Panc1 (cell line): Measurements from ENCODE around the gene B4GALT5. TPM values are rescaled to one million over a fixed set of nuclear protein-coding genes. Genes with fewer than 3 reads are reported as not detected.
"Not testable (repeated sequence)": the region's sequence is repeated elsewhere in the genome, so short reads cannot be mapped to it uniquely, and the experiment has no call there.

Experiments
- ATAC-seq: fragments of 200-7000 bp; cut with Tn5 transposase; 2 replicates; pipeline ENCODE4 v1.9.1; 2020; ENCODE audit warnings: mild to moderate bottlenecking, moderate library complexity
- BruUV-seq: library from RNA; stranded (reverse); fragments of 400-500 nt; replicated peaks from 2 replicates; lab custom pipeline; 2021; lab: Mats Ljungman, UMichigan
- CTCF ChIA-PET: fragments of 300-600 bp; sonication (Branson Sonifier 250); formaldehyde crosslinking; loops from one replicate; lab custom pipeline; 2022; ENCODE audit warnings: antibody characterized with exemption; lab: Charles Lee
- POLR2A ChIA-PET: fragments of 300-600 bp; sonication (Branson Sonifier 250); formaldehyde crosslinking; loops from one replicate; lab custom pipeline; 2022; ENCODE audit warnings: antibody characterized with exemption; lab: Charles Lee
- DNase-seq: peaks from one replicate; pipeline ENCODE4 v3.0.0-alpha.2; 2010; ENCODE audit warnings: low read depth, low spot score
- H3K27ac ChIP-seq: 2 replicates; pipeline ENCODE4 v1.5.1; 2011; ENCODE audit warnings: mild to moderate bottlenecking, low read length, inconsistent platforms
- H3K27me3 ChIP-seq: fragments of 200-500 bp; sonication (Bioruptor generic); 2 replicates; pipeline ENCODE4 v1.6.0; 2014; ENCODE audit warnings: low read length, inconsistent platforms; ENCODE audit not compliant: control insufficient read depth, insufficient read depth
- H3K36me3 ChIP-seq: fragments of 200-500 bp; sonication (Bioruptor generic); 2 replicates; pipeline ENCODE4 v1.5.1; 2014; ENCODE audit warnings: inconsistent platforms, mild to moderate bottlenecking, low read length, moderate library complexity; ENCODE audit not compliant: control insufficient read depth, insufficient read depth
- H3K4me1 ChIP-seq: 2 replicates; pipeline ENCODE4 v1.5.1; 2011; ENCODE audit warnings: inconsistent platforms, mild to moderate bottlenecking, low read length, moderate library complexity; ENCODE audit not compliant: control insufficient read depth, insufficient read depth
- H3K4me3 ChIP-seq, 2 experiments: 2 replicates each; pipeline ENCODE4 v1.5.1; 2011 to 2012; ENCODE audit warnings: low read depth in 2 of 2, low read length in 2 of 2, mild to moderate bottlenecking in 2 of 2, inconsistent platforms in 1 of 2, moderate library complexity in 1 of 2
- H3K9me3 ChIP-seq: fragments of 200-500 bp; sonication (Bioruptor generic); 2 replicates; pipeline ENCODE4 v1.5.1; 2014; ENCODE audit warnings: low read depth, mild to moderate bottlenecking, inconsistent platforms, low read length, moderate library complexity; ENCODE audit not compliant: control insufficient read depth, insufficient read depth
- POLR2AphosphoS5 ChIP-seq: IDR thresholded peaks from 2 replicates; pipeline ENCODE4 v1.6.1; 2012; ENCODE audit warnings: mild to moderate bottlenecking, low read depth, low read length, moderate library complexity
- SIN3A ChIP-seq: IDR thresholded peaks from 2 replicates; pipeline ENCODE4 v1.6.1; 2012; ENCODE audit warnings: low read depth, mild to moderate bottlenecking, low read length, moderate library complexity, borderline replicate concordance; ENCODE audit not compliant: insufficient read depth
- TCF7L2 ChIP-seq: IDR thresholded peaks from 2 replicates; pipeline ENCODE4 v1.6.1; 2011; ENCODE audit warnings: mild to moderate bottlenecking, low read depth, low read length, inconsistent platforms
- in situ Hi-C: cut with HindIII; loops from 2 replicates; pipeline ENCODE4 v1.10.0; 2016; ENCODE audit warnings: low sequenced_read_pairs, low pct_unique_long_range_greater_than_20kb
- intact Hi-C: fragments of 100-400 bp; cut with micrococcal nuclease; formaldehyde crosslinking; loops from one replicate; pipeline ENCODE4 v1.10.0; 2022; ENCODE audit not compliant: unreplicated experiment
- total RNA-seq: library from RNA; stranded (reverse); gene quantifications from one replicate; pipeline ENCODE4 v1.2.1, GENCODE V29; 2021; ENCODE audit not compliant: unreplicated experiment
- TF ChIP-seq, protein P1 (sequence below): fragments of 450-650 bp; IDR thresholded peaks from 2 replicates; pipeline ENCODE4 v1.5.1; 2017; ENCODE audit warnings: mild to moderate bottlenecking
- TF ChIP-seq, protein P2 (sequence below), 2 experiments: IDR thresholded peaks; 2 replicates each; pipeline ENCODE4 v1.6.1; 2011 to 2012; ENCODE audit warnings: low read depth in 2 of 2, control low read depth in 1 of 2, low read length in 1 of 2, mild to moderate bottlenecking in 1 of 2, moderate library complexity in 1 of 2; ENCODE audit not compliant: insufficient read depth in 1 of 2

B4GALT5 gene
- total RNA-seq, 1 experiment from 2014 or later, result 40.0 TPM

DNA sequence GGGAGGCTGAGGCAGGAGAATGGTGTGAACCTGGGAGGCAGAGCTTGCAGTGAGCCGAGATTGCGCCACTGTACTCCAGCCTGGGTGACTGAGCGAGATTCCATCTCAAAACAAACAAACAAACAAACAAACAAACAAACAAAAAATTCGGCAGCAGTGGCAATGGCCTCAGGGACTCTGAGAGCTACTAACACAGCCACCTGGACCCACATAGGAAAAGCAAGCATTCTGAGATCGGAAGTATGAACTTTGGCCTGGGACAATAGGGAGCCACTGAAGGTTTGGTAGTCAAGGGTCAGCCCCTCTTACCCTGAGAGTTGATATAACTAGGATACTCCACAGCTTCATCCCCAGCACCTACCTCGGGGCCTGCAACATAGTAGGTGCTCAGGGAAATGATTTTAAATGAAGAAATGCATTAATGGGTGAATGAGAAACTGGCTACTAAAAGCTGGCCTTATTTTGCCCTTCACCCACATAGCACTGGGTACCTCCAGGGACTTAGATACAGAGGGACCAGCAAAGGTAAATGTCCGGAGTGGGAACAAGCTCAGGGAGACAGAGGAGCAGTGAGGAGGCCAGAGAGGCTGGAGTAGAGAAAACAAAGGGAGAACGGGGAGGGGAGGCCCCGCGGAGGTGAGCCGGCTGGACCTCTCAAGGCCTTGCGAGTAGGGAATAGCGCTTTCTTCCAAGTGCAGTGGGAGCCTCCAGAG is 99.2 kb downstream of the B4GALT5 start:
- no peaks in the 10 kb centered on the region for H3K36me3 ChIP-seq
- H3K9me3 ChIP-seq, result no peaks in the 10 kb centered on the region
- in situ Hi-C loops, result no loop called here
- peak overlapping the region; percentile 61 for H3K27ac ChIP-seq
- H3K4me3 ChIP-seq, result no peak overlapping the region
- no peaks in the 10 kb centered on the region for H3K27me3 ChIP-seq
- TF ChIP-seq POLR2AphosphoS5, result no peak
- no peak for TF ChIP-seq SIN3A
- no peak for TF ChIP-seq TCF7L2
- TF ChIP-seq, protein P1, sequence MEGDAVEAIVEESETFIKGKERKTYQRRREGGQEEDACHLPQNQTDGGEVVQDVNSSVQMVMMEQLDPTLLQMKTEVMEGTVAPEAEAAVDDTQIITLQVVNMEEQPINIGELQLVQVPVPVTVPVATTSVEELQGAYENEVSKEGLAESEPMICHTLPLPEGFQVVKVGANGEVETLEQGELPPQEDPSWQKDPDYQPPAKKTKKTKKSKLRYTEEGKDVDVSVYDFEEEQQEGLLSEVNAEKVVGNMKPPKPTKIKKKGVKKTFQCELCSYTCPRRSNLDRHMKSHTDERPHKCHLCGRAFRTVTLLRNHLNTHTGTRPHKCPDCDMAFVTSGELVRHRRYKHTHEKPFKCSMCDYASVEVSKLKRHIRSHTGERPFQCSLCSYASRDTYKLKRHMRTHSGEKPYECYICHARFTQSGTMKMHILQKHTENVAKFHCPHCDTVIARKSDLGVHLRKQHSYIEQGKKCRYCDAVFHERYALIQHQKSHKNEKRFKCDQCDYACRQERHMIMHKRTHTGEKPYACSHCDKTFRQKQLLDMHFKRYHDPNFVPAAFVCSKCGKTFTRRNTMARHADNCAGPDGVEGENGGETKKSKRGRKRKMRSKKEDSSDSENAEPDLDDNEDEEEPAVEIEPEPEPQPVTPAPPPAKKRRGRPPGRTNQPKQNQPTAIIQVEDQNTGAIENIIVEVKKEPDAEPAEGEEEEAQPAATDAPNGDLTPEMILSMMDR, result no peak
- TF ChIP-seq, protein P2, sequence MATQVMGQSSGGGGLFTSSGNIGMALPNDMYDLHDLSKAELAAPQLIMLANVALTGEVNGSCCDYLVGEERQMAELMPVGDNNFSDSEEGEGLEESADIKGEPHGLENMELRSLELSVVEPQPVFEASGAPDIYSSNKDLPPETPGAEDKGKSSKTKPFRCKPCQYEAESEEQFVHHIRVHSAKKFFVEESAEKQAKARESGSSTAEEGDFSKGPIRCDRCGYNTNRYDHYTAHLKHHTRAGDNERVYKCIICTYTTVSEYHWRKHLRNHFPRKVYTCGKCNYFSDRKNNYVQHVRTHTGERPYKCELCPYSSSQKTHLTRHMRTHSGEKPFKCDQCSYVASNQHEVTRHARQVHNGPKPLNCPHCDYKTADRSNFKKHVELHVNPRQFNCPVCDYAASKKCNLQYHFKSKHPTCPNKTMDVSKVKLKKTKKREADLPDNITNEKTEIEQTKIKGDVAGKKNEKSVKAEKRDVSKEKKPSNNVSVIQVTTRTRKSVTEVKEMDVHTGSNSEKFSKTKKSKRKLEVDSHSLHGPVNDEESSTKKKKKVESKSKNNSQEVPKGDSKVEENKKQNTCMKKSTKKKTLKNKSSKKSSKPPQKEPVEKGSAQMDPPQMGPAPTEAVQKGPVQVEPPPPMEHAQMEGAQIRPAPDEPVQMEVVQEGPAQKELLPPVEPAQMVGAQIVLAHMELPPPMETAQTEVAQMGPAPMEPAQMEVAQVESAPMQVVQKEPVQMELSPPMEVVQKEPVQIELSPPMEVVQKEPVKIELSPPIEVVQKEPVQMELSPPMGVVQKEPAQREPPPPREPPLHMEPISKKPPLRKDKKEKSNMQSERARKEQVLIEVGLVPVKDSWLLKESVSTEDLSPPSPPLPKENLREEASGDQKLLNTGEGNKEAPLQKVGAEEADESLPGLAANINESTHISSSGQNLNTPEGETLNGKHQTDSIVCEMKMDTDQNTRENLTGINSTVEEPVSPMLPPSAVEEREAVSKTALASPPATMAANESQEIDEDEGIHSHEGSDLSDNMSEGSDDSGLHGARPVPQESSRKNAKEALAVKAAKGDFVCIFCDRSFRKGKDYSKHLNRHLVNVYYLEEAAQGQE (IDR thresholded peaks at IDR 0.05; ENCODE audit: insufficient read depth in 1 of 2, low read depth in 2 of 2, low read length in 1 of 2), result no peak
- peaks cover 9% of the 10 kb centered on the region; the same call in 1 of the 2 replicates for H3K4me1 ChIP-seq
- no TSS peak for BruUV-seq
- ATAC-seq (no peak), DNase-seq (no peak)
- CTCF ChIA-PET, result interaction anchor here (0.6 to 1.4 kb wide), 2 partner anchors 232 to 287 kb away, joined by 3 to 5 read pairs; no protein-coding TSS in a partner anchor
- POLR2A ChIA-PET, result no interaction called here
- intact Hi-C loops, result loop anchor here (5.0 kb wide), 2 partner anchors 233 to 273 kb away; no protein-coding TSS in a partner anchor

DNA sequence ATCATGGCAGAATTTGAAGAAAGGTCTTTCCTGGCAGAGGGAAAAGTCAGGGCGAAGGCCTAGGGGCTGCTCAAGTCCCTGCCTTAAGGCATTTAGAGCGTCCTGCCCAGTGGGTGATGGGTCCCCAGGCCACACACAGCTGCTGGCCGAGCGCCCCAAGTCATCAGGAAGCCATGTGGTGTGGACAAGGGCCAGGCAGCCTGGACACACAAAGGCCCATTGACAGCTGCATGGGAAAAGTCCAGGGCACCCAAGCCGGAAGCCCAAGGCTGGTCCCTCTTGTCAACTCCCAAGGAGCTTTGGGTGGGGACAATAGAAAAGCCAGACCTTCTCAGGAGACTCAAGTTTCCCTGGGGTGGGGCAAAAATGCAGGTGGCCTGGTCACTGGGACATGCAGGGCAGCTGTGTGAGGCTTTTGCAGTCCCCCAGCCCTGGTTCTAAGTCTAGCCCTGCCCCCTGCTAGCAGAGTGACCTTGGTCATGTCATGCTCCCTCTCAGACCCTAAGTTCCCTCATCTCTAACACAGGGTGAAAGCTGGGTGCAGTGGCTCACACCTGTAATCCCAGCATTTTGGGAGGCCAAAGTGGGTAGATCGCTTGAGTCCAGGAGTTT is 101.4 kb downstream of the B4GALT5 start:
- POLR2A ChIA-PET, result interaction anchor here (0.6 kb wide), 1 partner anchor 206 kb away, joined by 4 read pairs; no protein-coding TSS in a partner anchor
- no peak overlapping the region for H3K27ac ChIP-seq
- no peaks in the 10 kb centered on the region for H3K9me3 ChIP-seq
- DNase-seq, result no peak
- no peak overlapping the region for H3K4me3 ChIP-seq
- in situ Hi-C loops, result no loop called here
- BruUV-seq, result no TSS peak
- intact Hi-C loops, result loop anchor here (5.0 kb wide), 2 partner anchors 235 to 275 kb away; no protein-coding TSS in a partner anchor
- ATAC-seq, result no peak
- H3K36me3 ChIP-seq, result no peaks in the 10 kb centered on the region
- CTCF ChIA-PET, result interaction anchor here (0.5 to 0.9 kb wide), 4 partner anchors 137 to 367 kb away, joined by 3 to 15 read pairs (median 4); no protein-coding TSS in a partner anchor
- H3K27me3 ChIP-seq, result no peaks in the 10 kb centered on the region
- no peak for TF ChIP-seq POLR2AphosphoS5
- TF ChIP-seq, protein P1, result no peak
- H3K4me1 ChIP-seq, result peaks cover 16% of the 10 kb centered on the region

GRCh38 chr20:49611539-49612126 is 102.0 kb downstream of the B4GALT5 start:
- CTCF ChIA-PET, result interaction anchor here (0.7 to 1.7 kb wide), 2 partner anchors 222 to 234 kb away, joined by 14 to 15 read pairs; no protein-coding TSS in a partner anchor
- DNase-seq, H3K27ac ChIP-seq, BruUV-seq, H3K9me3 ChIP-seq, POLR2A ChIA-PET, ATAC-seq, H3K36me3 ChIP-seq, H3K27me3 ChIP-seq, in situ Hi-C loops: not testable (repeated sequence)
- H3K4me3 ChIP-seq, result peak overlapping the region; percentile 27 to 34
- intact Hi-C loops, result loop anchor here (5.0 kb wide), 2 partner anchors 236 to 276 kb away; no protein-coding TSS in a partner anchor
- peaks cover 16% of the 10 kb centered on the region for H3K4me1 ChIP-seq
